CD1c-positive myeloid dendritic cell (primary cell): ENCODE results near the gene CD99.

Source experiments
- DNase-seq: peaks from one replicate; pipeline ENCODE4 v3.0.0-alpha.2; 2016; ENCODE audit errors: extremely low spot score

The CD99 gene, protein sequence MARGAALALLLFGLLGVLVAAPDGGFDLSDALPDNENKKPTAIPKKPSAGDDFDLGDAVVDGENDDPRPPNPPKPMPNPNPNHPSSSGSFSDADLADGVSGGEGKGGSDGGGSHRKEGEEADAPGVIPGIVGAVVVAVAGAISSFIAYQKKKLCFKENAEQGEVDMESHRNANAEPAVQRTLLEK

DNA sequence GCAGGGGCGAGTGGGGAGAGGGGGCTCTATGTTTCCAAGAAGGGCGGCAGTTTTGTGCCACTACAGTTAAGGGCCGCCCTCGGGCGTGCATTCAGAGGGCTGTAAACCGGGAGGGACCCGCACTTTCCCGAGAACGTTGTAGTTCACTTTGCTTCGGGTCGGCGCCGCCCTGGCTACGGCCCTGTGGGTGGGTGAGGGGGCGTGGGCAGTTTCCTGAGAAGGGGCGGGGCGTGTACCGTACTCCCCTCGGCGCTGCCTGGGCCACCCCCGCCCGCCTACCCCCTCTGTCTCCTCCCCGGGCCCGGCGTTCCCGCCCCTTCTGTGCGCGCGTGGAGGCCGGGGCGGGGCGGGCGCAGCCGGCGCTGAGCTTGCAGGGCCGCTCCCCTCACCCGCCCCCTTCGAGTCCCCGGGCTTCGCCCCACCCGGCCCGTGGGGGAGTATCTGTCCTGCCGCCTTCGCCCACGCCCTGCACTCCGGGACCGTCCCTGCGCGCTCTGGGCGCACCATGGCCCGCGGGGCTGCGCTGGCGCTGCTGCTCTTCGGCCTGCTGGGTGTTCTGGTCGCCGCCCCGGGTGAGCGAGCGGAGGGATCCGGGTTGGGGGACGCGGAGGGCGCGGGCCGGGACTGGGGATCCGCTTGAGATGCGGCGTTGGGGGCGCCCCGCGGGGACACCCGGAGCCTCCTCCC, at the start of gene CD99:
Gene CD99, plus strand, starts transcription at position 440 of the 687 bp plus-strand sequence. Its CDS starts 66 bp downstream, at position 506.
- DNase-seq = peak; percentile 91

DNA sequence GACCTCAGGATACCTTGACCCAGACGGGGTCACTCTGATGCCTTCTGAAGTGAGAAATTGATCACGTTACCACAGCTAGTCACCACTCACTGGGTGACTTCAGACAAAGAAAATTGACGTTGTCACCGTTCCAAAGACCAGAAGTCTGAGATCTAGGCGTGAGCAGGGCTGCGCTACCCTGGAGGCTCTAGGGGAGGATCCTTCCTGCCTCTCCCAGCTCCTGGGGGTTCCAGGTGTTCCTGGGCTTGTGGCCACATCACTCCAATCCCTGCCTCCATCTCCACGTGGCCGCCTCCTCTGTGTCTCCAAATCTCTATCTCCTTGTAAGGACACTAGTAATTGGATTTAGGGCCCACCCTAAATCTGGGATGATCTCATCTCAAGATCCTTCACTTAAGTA, 48.9 kb upstream of the CD99 start:
- DNase-seq = no peak

DNA sequence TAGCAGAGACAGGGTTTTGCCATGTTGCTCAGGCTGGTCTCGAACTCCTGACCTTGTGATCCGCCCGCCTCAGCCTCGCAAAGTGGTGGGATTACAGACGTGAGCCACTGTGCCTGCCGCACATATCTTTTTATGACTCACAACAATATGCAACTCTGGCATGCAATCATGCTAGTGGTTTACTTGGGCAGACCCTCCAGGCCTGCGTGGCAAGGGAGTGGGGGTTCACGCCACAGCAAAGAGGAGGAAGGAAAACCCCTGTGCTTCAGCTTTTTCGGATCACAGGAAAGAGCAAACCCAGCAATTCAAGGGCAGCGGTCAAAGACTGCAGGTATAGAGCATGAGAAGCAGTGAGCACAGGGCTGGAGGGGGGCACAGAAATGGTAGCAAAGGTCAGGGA, 48.3 kb upstream of the CD99 start:
- no peak for DNase-seq

DNA sequence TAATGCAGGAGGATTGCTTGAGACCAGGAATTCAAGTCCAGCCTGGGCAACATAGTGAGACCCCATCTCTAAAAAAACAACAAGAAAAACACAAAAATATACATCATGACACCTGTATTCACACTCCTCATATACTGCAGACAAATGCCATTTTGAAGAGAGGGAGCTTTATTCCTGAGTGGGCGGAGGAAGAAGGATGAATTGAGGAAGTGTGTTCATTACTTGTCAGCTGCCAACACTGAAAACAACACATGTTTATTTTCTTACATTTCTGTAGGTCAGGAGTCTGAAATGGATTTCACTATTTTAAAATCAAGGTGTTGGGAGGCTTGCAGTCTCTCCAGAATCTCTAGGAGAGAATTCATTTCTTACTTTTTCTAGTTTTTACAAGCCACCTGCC, 47.2 kb upstream of the CD99 start:
- DNase-seq = peak; percentile 41

DNA sequence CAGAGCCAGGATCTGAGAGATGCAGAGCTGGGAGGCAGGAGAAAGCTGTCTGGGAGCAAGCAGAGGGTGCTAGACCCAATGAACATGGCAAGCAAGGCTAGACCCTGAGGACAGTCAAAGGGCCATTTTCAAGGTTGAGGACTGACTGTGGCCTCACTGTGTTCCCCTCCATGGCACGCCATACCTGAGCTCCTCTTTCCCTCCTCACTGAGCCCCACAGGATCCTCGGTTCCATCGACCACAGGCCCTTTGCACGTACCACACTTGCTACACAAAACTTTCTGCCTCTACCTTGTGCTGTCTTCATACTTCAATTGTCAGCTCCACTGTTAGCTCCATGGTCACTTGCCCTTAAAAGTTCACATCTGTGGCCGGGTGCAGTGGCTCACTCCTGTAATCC, 45.5 kb upstream of the CD99 start:
- DNase-seq = no peak

DNA sequence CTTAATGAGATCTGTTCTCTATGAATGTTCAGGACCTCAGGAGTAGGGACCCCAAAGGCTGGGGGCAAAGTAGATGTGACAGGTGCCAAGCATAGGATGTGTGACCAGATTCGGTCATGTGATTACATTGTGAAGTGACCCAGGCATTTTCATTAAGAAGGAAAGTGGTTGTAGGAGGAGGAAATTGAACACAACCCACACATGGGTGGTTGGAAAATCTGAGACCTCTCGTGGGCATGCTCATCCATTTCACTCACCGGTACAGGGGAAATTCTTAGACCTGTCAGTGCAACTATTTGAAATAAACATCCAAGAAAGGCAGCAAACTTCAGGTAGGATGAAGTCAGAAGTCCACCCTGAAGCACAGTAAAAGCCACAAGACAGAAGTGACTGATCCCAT, 43.5 kb upstream of the CD99 start:
- DNase-seq = no peak

DNA sequence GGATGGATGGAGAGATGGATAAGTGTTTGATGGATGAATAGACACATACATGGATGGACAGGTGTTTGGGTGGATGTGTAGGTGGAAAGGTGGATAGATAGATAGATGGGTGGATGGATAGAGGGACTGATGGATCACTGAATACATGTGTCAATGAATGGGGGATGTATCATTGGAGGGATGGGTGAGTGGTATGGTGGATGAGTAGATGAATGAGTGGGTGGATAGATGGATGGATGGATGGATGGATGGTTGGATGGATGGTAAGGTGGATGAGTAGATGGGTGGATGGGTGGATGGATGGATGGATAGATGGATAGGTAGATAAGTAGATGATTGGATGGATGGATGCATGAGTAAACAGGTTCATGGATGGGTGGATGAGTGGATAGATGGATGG, 41.1 kb upstream of the CD99 start:
- DNase-seq = no peak

DNA sequence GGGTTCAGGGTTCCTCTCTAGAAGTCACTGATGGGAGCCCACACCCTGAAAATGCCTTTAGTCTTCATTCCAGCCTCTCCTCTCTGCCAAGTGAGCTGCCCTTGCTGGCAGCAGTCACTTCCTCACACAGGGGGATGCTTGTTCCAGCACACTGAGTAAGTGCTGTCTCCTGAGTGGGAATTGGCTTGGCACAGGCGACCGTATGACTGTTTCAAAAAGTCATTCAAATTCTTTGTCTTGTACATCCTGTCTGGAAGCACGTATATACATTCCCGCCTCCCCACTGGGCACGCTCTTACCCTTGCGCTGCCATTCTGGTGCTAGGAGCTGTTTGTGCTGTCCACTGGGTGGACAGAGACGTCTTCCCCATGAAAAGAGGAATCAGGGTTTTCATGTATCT, 40.2 kb upstream of the CD99 start:
- DNase-seq = no peak

DNA sequence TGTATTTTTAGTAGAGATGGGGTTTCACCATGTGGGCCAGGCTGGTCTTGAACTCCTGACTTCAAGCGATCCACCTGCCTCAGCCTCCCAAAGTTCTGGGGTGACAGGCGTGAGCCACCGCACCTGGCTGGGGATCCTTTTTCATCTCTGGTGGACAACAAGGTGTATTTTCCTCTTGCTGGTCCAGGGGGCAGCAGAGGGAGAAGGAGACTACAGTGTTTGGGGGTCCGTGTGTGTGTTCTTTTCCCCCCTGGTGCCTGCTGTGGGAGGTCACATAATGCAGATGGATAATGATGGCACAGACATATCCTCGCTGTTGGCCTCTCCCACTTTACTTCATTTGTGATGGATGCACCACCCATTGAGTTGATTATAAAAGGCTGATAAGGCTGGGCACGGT, 39.0 kb upstream of the CD99 start:
- no peak for DNase-seq

DNA sequence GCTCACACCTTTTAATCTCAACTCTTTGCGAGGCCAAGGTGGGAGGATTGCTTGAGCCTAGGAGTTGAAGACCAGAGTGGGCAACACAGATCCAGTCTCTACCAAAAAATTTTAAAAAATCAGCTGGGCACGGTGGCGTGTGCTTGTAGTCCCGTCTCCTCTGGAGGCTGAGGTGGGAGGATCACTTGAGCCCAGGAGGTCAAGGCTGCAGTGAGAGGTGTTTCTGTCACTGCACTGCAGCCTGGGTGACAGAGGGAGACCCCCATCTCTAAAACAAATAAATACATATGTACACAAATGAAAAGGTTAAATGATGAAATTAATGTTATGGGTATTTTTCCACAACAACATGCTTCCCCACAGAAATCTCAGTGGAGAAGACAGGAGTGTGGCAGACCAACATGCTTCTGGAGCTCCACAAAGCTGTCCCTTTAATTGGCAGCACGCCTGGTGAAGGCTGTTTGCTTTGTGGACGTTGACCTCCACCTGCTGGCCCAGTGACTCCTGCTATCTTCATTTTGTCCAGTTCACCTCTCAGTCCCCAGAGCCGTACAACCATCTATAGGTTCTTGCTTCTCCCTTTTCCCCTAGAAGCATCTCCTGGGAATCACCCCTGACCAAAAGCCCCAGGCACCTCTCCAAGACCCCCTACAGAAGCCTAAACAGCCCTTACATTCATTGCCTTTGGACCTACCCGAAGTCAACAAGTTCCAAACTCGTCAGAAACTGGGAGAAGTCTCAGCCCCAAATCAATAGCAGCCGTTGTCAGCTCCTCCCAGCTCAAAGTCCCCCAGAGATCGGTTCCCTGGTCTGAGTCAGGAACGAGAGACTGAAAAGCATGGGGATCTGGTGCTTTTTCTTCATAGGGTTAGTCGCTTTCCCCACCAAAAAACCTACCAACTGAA, 36.4 kb upstream of the CD99 start:
- DNase-seq = no peak

DNA sequence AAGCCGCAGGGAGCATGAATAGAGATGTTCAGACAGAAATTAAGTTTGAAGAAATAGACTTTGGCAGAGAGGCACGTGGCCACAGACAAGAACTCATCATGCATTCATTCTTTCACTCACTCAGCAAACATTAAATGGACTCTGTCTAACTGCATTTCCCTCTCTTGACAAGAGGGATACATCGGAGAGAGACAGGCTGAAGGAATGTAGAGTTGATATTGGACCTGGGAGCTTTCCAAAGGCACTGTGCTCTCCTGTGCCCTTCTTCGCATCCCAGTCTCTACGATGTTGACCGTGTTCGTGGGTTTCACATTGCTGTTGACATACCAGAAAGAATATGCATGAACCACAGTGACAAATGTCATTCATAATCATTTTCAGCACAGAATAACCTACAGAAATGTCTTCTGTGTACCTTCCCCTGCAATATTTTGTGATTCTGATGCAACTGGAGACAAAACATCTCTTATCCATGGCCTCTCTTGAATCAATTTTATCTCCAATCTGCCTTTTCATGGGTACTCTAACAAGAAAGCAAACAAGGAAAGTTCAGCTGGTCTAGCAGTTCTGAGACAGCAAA, 34.7 kb upstream of the CD99 start:
- no peak for DNase-seq

DNA sequence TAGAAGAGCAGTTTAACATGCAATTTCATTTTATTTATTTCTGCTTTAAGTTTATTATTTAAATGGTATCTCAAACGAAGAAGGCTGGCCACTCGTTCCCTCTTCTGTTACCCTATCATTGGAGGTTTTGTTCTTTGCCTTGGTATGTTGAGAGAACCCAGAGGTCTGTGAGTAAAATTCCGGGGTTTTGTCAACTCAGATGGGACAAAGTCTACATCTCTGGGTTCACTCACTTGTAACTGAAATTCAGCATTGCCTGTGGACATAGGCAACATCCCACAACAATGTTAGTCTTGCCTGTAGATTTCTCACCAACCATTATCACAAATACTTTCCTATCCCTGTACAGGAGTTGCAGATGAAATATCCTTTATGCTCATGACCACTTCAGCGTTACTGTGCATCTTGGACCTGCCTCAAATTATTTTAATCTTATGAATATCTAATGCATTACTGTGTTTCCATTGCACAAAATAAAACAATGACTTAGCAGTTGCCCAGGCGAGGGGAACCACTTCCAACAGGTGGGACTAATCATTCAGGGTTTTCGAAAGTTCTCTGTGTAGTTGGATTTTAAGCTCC, 33.5 kb upstream of the CD99 start:
- no peak for DNase-seq

DNA sequence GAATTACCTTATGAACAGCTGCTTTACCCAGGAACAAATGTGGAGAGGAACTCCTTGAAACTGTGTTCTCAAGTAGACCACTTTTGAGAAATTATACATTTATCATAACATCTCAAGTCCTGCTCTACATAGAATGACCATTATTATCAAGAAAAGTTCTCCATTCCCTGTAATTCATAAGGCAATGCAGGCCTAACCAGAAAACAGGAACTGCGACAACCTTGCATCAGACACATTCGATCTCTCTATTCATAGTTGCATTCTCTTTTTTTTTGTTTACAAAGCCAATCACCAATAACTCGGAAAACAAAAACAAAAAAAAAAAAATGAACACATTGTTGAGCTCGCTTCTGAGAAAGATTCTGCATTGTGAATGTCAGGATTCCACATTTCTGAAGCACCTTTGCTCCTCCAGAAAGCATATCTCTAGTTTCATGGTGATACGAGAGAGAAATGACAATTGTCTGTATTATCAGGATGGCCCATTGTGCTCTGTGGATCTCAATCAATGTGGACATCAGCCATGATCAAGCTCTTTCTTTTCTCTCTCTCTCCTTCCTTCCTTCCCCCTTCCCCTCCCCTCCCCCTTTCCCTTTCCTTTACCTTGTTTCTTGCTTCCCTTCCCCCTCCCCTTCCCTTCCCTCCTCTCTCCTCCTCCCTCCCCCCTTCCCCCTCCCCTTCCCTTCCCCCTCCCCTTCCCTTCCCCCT, 32.4 kb upstream of the CD99 start:
- peak; percentile 55 for DNase-seq

DNA sequence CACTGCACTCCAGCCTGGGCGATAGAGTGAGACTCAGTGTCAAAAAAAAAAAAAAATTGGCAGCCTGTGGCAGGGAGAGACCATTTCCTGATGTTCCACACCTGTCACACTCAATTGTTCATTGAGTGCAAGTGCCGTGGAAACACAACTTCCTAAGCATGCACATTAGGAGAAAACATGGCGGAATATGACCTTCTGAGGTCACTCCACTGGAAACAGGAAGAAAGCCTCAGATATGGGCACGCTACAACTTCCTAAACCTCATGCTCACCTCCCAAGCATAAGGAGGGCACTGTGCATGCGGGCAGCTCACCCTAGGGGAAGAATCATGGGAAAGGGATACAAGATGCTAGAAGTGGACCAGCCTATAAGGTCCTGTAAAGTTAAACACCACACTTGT, 28.5 kb upstream of the CD99 start:
- DNase-seq = no peak

DNA sequence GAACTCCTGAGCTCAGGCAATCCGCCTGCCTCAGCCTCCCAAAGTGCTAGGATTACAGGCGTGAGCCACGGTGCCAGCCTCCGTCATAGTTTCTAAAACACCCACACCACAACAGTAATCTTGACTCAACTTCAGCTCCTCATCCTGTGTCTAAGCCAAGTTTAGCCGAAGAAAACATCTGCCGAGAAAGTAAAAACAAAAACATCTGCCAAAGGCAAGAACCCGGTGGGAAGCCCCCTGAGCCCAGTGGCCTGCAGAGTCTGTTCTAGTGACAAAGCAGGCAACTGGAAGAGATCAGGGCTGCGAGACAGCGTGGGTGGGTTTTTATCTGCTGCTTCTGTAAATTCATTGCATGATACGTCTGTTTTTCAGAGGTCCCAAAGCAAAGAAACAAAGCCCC, 26.6 kb upstream of the CD99 start:
- DNase-seq = no peak

DNA sequence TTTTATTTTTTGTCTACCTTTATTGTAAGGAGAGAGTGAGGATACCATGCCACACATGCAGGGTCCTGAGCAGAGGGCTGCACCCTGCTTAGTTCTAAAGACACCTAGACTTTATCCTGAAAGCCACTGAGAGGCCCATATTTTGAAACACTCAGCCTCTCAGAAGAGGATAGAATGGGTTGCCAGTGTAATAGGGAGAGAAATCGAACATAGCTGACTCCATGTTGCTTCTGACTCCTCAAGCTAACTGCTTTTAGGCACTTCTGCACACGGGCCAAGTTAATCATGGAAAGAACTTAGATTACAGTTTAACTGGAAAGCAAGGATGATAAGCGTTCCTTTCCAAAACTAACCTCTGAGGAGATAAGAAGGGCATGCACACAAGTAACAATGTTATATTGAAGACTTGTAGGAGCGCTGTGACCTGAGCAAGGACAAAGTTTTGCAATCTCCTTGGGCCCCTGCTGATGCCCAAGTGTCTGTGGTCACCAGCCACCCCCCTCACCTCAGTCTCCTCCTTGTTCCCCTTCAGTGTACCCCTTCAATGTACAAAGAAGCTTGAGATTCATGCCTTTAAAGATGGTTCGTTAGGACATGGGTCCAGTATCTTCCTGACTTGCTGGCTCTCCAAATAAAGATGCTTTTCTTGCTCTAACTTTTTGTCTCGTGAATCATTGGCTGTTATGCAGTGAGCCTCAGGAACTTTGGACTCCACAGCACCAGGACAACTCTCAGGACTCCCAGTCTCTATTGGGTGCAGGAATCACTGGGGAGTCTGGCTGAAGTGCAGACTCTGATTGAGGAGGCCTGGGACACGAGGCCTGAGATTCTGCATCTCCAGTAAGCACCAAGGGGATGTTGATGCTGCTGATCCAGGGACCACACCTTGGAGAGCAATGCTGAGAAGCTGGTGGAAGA, 25.4 kb upstream of the CD99 start:
- no peak for DNase-seq

DNA sequence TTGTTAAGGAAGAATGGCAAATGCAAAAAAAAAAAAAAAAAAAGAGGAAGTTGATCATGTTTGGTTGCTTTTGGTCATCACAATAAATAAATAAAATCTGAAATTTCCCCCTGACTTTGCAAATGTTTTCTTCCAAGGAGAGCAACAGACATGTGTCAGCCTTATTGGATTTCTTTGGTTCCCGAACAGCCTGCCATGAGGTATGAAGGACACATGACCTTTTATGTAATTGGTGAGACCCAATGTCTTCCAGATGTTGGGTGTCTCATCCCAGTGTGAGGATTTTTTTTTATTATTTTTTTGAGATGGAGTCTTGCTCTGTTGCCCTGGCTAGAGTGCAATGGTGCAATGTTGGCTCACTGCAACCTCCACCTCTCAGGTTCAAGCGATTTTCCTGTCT, 24.6 kb upstream of the CD99 start:
- no peak for DNase-seq

DNA sequence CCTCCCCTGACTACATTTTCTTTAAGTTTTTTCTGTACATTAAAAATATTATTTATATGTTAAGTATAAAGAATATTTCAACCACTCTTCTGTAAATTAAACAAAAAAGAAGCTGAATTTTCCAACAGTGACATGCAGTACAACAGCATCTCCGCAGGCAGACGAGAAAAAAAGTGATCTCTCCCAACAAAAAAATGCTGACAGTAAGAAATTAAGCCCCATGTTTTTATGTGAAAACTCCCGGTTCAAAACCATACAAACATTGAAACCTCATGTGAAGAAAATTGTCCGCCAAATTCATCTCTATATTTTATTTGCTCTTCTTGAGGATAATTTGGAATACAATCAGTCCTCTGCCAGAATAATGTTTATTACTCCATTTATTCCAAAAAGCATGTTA, 20.1 kb upstream of the CD99 start:
- DNase-seq = no peak

DNA sequence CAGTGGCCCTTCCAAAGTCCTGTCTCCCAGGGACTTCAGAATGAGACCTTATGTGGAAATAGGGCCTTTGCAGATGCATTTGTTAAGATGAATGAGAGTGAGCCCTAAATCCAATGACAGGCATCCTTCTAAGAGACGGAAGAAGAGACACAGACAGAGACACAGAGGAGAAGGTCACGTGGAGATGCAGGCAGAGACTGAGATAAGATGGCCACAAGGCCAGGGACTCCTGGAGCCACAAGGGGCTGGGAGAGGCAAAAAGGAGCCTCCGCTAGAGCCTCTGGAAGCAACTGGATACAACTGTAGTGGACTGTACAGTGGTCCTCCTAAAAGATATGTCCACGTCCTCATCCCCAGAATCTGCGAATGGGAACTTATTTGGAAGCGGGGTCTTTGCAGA, 19.0 kb upstream of the CD99 start:
- DNase-seq = no peak

DNA sequence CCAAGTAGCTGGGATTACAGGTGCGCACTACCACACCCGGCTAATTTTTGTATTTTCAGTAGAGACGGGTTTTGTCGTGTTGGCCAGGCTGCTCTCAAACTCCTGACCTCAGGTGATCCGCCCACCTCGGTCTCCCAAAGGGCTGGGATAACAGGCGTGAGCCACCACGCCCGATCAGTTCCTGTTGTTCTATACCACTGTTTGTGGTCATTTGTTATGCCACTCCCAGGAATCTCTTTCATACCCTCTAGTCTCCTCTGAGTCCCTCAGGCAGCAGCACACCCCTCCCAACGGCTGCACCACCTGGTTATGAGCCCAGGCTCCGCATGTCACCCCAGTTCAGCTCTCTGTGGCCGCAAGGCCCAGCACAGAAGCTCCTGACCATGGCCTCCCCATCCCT, 17.5 kb upstream of the CD99 start:
- DNase-seq = no peak
